Spleen (tissue), 7 donors: ENCODE results near the gene PPP1R1B.

Source experiments
- CTCF ChIP-seq, 11 experiments: fragments of 200-600 bp in 7 of 11; fragments of 450-650 bp in 4 of 11; sonication (generic) in 4 of 11; IDR thresholded peaks in 8 of 11; conservative IDR thresholded peaks in 3 of 11; 1 replicate in 7 of 11; 2 replicates in 4 of 11; pipeline versions ENCODE4 v1.4.0 to v1.8.0; 2016 to 2021; ENCODE audit warnings: antibody characterized with exemption in 11 of 11, inconsistent platforms in 4 of 11, mild to moderate bottlenecking in 1 of 11
- POLR2A ChIP-seq, 3 donors: fragments of 450-650 bp; IDR thresholded peaks; one replicate each; pipeline ENCODE4 v1.5.1; 2017; ENCODE audit warnings: antibody characterized with exemption in 3 of 3, mild to moderate bottlenecking in 1 of 3
- POLR2AphosphoS5 ChIP-seq, 3 donors: sonication (generic); formaldehyde crosslinking; IDR thresholded peaks; one replicate each; pipeline ENCODE4 v1.5.1; 2017; ENCODE audit warnings: antibody characterized with exemption in 3 of 3
- donor health status: DM: no; HTN: no; CAD: no; lungs with moderate emphysema.
- donor health status: DM: no; HTN: no; CAD: no.
- donor health status: DM: no; HTN: no; CAD: no.

DNA sequence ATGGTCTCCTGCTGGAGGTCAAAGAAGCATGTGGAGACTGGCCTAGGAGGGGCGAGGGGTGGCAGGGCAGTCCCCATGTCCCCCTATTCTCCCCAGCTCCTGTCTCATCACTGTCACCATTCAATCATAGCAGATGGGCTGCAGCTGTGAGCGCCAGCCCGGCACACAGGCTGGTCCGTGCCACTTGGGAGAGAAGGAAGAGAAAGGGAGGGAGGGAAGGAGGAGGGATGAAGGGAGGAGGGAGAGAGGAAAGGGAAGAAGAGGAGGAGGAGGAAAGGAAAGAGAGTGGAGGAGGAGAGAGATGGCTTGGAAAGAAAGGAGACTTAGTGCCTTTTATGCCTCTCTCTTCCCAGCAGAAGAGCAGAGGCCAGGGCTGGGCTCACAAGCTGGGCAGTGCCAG is 31.5 kb upstream of the PPP1R1B start:
- no peak for TF ChIP-seq CTCF (IDR thresholded peaks at IDR 0.05 in 8 of 11, conservative IDR thresholded peaks at IDR 0.05 in 3 of 11)
- no peak for TF ChIP-seq POLR2A (IDR thresholded peaks at IDR 0.05)
- no peak for TF ChIP-seq POLR2AphosphoS5 (IDR thresholded peaks at IDR 0.05)
